GM19455 (cell line): ENCODE results near the gene GLA.

Experiments
- ATAC-seq: cut with Tn5 transposase; IDR thresholded peaks from one replicate; pipeline ENCODE4 v1.9.1; 2021; ENCODE audit not compliant: unreplicated experiment

The GLA gene

DNA sequence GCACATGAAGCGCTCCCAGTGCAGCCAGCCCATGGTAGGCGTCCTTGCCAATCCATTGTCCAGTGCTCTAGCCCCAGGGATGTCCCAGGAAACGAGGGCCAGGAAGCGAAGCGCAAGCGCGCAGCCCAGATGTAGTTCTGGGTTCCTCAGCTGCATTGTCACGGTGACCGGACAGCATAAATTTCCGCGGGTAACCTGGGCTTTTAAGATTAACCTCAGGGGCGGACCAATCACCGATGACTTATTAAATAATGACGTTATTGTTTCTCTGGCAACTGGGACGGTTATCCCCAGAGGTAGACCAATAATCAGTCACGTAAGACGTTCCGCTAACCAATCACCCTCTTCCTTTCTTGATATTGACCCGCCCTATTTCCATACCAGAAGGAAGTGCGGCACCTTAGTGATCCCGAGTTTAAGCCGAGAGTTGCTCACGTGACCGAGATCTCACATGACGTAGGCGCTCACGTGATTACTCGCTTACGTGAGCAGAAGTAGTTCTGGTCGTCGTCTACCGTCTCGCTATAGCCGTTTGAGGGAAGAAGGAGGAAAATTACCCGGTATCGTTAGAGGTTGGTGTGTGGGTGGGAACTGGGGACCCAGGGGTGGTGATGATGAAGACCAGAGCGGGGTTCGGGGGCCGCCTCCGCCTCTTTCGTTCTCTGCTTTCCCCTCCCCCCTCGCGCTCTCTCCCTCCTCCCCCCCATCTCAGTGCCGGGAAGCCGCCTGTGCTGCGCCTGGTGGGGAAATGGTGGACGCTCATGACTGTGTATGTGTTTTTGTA, at the start of gene GLA, which contains the start of gene HNRNPH2:
TSS of gene GLA (minus strand) at position 178 of the 784 bp plus-strand sequence. CDS start at position 156, 22 bp downstream.
TSS of gene HNRNPH2 (plus strand) at position 475 of the 784 bp plus-strand sequence. CDS start 3,767 bp downstream, outside the sequence.
- peak; percentile 89 for ATAC-seq

DNA sequence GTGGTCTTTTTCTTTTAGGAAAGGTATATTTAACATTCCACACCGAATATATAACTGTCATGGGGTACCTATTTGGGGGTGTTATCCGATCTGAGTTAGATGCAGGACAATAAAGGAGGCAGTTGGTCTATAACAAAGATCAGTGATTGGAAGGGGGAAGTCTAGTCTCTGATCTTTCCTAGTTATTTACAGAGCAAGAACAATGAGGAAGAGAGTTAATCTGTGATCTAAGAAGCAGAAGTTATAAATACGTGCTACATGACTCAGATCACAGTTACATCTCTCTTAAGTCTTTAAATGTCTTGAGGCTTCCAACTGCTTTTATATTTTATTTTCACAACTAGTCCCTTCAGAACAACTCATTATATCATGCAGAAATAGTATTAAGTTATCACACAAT, 44.3 kb upstream of the GLA start:
- ATAC-seq = no peak

DNA sequence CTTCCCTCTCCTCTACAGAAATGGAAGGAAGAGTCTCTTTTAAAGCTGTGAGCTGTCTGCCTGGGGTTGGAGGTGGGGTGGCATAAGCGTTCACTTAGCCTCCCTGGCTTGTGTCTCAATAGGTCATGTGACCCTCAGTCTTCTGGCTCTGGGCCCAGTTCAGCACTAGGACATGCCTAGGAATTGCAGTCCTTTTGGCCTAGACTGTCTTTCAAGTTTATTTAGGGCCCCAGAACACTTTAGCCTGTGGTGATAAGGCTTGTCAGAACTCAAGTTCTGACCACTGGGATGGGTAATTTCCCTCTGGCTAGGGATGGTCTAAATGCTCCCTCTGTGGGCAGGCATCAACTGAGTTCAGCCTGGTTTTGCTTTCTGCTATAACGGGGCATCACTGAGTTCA, 43.2 kb upstream of the GLA start:
- no peak for ATAC-seq

DNA sequence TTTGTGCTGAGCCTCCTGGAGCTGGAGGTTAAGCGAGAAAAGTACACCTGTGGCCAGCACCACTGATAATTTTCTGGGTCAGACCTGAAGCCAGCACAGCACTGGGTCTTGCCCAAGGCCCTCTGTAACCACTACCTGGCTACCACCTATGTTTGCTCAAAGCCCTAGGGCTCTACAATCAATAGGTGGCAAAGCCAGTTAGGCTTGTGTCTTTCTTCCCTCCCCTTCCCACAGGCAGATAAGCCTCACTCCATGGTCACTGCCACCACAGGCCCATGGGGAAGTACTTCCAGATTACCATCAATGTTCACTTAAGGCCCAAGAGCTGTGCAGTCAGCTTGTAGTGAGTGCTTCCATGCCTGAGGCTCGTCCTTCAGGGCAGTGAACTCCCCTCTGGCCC, 42.4 kb upstream of the GLA start:
- no peak for ATAC-seq

DNA sequence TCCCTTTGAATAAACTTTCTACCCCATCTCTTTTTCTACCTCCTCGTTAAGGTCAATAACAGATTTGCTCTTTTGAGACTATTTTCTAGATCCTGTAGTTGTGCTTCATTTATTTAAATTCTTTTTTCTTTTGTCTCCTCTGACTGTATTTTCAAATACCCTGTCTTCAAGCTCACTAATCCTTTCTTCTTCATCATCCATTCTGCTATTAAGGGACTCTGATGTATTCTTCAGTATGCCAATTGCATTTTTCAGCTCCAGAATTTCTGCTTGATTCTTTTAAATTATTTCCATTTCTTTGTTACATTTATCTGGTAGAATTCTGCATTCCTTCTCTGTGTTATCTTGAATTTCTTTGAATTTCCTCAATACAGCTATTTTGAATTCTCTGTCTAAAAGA, 41.6 kb upstream of the GLA start:
- no peak for ATAC-seq

DNA sequence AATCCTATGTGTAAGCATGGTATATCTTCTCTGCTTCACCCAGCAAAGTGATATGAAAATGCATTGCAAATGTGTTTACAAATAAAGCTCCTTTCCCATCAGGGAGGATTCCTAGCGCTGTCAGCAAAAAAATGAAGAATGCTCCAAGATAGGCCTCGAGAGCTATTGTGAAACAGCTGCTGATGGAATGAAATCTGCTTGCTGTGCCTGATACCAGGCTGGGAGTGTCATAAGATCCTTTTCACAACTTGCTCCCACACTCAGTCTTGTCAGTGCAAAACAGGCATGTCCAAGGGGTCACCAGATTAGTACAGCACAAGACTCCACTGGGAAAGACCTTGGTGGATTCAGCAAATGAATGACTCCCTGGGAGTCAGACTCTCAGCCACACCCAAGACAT, 34.4 kb upstream of the GLA start:
- ATAC-seq = no peak

DNA sequence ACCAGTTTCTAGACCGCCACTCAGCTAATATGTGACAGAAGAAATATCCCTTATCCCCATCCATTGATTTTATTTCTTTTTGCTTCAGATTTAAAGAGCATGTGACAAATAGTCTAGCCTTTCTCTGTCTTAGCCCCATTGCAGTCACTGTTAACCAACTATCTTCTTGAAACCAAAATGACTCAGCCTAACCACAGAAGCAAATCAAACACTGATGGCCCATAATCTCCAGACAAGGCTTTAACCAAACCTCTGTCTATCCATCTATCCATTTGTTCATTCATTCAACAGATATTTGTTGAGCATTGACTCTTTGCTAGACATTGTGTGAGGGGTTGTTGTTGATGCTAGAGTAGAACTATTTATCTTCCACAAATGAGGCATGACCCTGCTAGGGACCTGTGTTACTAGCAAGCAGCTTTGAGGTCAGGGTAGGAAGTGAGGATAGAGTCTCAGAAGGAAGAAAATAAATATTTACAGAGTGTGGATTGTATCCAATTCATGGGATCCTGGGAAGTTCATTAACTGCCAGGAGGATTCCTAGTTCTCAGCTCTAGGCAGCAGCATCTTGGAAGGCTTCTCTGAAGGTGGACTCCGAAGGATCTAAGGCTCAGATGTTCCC, 22.8 kb upstream of the GLA start:
- peak; percentile 90 for ATAC-seq

DNA sequence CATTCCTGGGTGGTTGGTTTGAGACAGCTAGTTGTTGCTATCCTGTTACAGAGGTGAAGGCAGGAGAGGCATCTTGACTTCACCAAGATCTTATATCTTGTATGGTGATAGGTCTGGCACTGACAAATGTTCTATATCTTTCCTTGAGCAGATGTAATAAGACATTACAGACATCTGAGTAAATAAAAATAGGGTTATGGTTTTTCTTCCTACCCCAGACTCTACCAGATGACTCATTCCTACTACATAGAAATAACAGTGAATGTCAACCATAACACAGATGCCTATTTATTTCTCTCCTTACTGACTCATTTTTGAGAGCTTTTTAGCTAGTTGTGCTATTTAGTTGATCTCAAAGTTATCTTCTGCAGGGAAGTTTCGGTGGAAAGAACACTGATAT, 22.2 kb upstream of the GLA start:
- ATAC-seq = peak; percentile 47

DNA sequence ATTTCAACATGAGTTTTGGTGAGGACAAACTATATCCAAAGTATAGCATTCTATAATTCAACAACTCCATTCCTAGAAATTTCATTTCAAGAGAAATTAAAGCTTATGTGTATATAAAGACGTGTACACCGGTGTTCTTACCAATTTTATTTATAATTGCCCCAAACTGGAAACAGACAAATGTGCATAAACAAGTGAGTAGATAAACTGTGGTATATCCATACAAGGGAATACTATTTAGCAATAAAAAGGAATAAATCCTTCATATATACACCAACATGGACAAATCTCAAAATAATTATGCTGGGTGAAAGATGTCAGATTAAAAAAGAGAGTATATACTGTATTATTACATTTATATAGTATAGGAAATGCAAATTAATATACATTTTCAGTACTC, 20.2 kb upstream of the GLA start:
- ATAC-seq = no peak

DNA sequence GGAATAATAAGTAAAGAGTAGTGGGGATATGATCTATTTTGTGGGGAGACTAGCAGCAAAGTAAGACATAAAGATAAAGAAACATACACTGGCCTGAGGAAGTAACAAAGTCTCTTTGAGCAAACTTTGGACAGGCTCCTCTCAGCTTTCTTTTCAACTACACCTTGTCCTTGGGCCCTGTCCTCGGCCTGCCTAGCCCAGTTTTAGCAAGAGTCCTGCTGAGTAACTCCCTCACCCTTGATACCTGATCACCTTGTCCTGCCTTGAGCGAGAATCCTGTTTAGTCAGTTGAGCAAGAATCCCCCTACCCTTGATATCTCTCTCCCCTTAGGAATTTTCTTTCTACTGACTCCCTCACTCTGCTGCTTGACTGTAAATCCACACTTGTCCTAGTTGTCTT, 11.8 kb upstream of the GLA start:
- ATAC-seq = no peak

DNA sequence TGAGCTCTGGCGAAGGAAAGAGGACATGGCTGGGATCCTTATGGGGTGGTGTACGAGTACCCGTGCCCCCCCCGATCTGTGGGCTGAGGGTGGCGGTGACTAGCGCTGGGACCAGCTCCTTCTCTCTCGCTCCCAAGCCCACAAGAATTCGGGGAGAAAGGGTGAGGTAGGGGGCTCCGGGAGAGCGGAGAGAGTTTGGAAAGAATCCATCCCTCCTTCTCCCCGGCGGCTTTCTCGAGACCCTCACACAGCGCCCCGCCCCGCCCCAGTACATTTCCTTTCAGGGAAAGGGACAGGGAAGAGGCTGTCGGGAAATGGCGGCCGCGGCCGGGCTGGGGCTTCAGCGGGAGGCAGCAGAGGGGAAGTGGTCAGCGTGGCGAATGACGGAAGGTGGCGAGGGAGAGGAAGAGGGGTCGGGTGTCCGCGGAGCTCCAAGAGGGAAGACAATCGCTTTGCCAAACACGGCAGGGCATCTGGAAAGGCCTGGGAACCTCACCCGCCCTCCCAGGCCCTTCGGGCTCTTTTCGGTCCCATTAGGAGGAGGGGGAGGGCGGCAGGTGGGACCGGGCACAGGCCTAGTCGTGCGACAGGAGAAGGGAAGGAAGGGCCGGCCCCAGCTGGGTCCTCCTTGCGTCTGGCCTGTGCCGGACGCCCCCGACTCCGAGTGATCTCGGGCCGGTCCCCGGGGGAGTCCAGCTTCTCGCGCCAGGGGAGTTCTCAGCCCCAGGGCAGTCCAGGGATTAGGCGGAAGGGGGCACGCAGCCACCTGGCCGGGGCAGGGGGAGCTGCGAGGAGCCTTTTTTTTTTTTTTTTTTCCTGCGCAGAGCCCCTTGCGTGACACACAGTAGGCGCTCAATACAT, 10.5 kb upstream of the GLA start:
- peak; percentile 45 for ATAC-seq

DNA sequence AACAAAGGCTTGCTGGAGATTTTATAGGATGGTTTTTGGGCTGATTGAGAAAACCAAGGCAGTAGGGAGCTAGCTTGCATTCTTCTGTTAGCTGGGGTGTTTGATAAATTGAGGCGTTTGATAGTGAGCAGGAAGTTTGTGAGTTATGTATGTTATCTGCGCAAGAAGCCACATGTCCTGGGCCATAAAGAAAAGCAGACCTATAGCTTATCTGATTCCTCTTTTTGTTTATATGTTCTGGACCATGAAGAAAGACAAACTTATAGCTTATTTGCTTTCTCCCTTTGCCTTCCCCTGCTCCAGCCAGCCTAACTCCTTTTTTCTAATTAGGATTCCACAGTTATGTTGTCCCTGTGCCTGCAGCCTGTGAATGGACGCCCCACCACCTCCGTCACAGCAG, 9.5 kb upstream of the GLA start:
- ATAC-seq = no peak

DNA sequence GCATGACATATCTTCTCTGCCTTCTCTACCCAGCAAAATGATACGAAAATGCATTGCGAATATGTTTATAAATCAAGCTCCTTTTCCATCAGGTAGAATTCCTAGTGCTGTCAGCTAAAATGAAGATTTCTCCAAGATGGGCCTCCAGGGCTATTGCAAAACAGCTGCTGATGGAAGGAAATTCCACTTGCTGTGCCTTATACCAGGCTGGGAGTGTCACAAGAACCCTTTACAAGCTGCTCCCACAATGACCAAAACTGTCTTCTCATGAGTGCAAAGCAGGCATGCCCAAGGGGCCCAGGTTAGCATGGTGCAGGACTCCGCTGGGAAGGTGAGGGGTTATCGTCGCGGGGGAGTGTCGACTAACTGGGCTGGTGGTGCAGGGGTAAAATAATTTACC, 9.0 kb upstream of the GLA start:
- ATAC-seq = no peak

DNA sequence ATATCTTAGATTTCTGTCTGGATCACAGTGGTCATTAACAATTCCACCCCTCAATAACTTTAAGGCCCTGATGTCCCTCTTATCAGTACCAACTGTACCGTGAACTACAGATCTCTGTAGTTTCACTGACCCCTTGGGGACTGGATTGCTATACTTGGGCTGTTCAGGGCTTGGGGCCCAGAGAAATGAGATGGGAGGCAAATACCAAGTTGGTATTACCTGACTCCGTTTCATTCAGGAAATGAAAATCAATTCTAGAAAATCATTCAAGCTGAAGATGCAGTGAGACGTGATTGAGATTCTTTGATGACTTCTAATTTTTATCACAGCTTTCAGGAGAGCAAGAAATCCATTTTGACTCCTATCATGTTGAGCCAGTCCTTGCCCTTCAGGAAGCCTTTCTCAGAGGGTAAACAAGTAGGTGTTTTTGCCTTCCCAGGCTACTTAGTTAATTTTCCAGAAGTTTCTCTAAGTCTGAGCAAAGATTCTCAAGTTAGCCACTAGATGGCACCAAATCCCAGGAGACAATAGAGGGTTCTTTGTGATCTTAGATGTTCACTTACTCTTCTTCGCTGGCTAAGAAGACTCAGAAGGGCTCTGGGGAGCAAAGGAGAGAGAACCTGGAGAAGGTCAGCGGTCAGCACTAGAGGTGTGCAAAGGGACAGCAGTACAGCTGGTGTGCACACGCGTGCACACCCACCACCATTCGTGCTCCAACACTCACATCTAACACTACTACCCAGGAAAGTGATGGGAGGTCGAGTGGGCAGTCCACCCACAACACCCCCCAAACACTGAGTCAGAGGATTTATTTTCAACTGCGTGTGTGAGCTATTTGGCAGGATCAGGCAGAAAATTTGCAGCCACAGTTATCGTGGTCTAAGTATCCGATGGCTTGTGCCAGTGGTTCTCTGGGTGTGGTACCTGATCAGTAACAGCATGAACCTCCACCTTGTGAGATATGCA, 7.7 kb upstream of the GLA start:
- ATAC-seq = peak; percentile 54

DNA sequence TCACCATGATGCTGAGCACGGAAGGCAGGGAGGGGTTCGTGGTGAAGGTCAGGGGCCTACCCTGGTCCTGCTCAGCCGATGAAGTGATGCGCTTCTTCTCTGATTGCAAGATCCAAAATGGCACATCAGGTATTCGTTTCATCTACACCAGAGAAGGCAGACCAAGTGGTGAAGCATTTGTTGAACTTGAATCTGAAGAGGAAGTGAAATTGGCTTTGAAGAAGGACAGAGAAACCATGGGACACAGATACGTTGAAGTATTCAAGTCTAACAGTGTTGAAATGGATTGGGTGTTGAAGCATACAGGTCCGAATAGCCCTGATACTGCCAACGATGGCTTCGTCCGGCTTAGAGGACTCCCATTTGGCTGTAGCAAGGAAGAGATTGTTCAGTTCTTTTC, 4.3 kb upstream of the GLA start:
- ATAC-seq = no peak

DNA sequence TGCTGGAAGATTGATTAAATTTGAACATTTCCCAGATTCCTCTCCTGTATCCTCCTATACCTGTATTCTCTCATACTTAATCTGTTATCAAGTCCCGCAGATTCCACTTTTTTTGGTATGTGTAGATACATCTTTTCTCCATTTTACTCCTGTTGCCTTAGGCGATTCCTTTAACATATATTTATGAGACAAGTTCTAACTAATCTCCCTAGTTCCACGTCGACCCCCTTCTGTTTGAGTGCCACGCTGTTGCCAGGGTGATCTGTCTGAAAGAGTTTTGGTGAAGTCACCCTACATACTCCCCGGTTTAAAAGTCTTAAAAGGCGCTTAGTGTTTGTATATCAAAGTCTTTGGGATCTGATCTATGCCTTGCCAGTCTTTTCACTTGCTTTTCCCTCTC, 2.7 kb upstream of the GLA start:
- no peak for ATAC-seq

DNA sequence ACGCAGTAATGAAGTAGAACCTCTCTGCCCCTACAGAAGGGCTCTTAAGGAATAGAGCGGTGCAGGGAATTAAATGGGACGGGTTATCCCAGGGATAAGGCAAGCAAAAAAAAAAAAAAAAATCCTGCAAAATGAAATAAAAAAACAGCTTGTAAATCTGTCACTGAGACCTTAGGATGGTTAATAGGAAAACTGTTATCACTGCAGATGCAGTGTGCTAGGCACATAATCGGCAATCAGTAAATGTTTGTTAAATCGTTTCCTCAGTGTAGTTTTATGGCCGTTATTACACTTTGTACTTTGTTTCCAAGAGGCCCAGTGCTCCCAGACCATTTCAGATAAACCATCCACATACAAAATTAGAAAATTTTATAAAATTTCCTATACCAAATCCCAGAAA, 1.3 kb upstream of the GLA start:
- no peak for ATAC-seq

DNA sequence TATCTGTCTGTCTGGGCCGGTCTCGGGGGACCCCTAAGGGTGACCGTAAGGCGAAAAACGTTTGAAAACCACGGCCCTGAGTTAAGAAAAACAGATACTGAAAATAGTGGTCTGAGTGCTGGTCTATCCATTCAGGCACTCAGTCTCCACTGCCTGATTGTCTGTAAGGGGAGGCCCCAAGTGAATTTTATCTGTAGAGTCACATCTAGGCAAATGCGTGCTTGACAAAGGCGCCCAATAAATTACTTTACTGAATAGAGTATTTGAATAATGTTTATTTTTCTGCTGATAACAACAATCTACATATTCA, 762 bp upstream of the GLA start:
- peak; percentile 28 for ATAC-seq

DNA sequence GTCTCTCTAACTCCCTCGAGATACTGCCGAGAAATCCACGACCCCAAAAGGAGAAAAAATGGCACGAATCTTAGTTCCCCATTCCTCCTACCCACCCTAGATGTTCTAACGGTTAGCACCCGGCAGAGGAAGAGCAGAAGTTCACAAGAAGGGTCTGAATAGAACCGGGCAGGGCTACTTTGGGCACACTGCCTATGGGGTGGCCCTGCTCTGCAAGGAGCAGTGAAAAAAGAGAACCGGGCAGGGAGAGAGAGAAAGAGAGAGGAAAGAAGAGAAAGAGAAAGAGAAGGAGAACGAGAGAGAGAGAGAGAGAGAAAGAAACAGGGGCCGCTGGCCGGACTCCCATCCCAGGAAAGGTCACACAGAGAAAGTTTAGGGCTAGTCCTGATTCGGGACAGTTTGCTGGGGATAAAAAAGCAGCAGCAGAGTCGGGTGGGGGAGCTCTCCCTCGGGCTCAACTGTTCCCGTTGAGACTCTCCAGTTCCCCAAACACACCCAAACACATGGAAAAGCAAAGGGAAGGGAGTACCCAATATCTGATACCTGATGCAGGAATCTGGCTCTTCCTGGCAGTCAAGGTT, 468 bp downstream of the GLA start:
- no peak for ATAC-seq

DNA sequence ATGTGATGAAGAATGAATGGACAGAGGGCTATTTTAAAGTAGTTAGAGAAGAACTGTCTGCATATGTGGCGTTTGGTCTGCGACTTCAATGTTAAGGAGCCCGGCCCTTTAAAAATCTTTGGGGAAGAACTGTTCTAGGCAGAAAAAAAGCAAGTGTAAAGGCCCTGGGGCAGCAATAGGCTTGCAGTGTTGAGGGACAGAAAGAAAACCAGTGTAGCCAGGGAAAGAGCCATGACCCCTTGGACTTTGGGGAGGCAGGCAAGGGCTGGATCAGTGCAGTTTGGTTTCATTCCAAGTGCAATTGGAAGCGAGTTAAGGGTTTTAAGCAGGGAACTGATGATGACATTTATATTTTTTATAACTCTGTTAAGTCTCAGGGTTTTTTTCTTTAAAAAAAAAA, 7.9 kb downstream of the GLA start:
- no peak for ATAC-seq
